Gastroesophageal sphincter (tissue), 3 donors: ENCODE data around the gene TSHZ2.

Experiments
- POLR2A ChIP-seq, 2 donors: fragments of 450-650 bp; IDR thresholded peaks; one replicate each; pipeline ENCODE4 v1.6.1; 2017; ENCODE audit warnings: antibody characterized with exemption in 2 of 2, mild to moderate bottlenecking in 2 of 2, moderate library complexity in 1 of 2
- TF ChIP-seq, protein P1 (sequence below), 4 experiments: fragments of 200-600 bp in 2 of 4; fragments of 450-650 bp in 2 of 4; sonication (generic) in 1 of 4; IDR thresholded peaks; one replicate each; pipeline ENCODE4 v1.5.1; 2017 to 2019; ENCODE audit warnings: antibody characterized with exemption in 4 of 4, mild to moderate bottlenecking in 2 of 4, moderate library complexity in 2 of 4

DNA sequence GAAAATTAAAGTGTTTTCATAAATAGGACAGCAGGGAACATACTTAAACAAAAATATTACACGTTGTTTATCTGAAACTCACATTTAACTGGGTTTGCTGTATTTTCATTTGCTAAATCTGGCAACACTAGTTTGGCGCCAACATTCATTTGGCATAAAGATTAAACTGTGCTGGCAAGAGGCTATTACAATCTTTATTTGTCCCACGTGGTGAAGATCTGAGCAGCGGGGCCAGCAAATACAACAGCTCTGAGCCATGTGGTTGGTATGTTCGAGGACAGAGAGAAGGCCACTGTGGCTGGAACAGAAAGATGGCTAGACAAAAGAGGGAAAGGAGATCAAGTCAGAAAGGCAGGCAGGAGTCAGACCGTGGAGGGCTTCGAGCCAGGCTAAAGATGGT lies 387.3 kb downstream of the TSHZ2 start:
- TF ChIP-seq, protein P1, sequence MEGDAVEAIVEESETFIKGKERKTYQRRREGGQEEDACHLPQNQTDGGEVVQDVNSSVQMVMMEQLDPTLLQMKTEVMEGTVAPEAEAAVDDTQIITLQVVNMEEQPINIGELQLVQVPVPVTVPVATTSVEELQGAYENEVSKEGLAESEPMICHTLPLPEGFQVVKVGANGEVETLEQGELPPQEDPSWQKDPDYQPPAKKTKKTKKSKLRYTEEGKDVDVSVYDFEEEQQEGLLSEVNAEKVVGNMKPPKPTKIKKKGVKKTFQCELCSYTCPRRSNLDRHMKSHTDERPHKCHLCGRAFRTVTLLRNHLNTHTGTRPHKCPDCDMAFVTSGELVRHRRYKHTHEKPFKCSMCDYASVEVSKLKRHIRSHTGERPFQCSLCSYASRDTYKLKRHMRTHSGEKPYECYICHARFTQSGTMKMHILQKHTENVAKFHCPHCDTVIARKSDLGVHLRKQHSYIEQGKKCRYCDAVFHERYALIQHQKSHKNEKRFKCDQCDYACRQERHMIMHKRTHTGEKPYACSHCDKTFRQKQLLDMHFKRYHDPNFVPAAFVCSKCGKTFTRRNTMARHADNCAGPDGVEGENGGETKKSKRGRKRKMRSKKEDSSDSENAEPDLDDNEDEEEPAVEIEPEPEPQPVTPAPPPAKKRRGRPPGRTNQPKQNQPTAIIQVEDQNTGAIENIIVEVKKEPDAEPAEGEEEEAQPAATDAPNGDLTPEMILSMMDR (IDR thresholded peaks at IDR 0.05): no peak
- no peak for TF ChIP-seq POLR2A (IDR thresholded peaks at IDR 0.05)
